NCI-H1694 (cell line): ENCODE results near the gene STOM.
"Not testable (repeated sequence)": the region's sequence is repeated elsewhere in the genome, so short reads cannot be mapped to it uniquely, and the experiment has no call there.

Source experiments
- DNase-seq: peaks from one replicate; lab custom pipeline; 2025; lab: John Stamatoyannopoulos, UW

Gene STOM, protein sequence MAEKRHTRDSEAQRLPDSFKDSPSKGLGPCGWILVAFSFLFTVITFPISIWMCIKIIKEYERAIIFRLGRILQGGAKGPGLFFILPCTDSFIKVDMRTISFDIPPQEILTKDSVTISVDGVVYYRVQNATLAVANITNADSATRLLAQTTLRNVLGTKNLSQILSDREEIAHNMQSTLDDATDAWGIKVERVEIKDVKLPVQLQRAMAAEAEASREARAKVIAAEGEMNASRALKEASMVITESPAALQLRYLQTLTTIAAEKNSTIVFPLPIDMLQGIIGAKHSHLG

DNA sequence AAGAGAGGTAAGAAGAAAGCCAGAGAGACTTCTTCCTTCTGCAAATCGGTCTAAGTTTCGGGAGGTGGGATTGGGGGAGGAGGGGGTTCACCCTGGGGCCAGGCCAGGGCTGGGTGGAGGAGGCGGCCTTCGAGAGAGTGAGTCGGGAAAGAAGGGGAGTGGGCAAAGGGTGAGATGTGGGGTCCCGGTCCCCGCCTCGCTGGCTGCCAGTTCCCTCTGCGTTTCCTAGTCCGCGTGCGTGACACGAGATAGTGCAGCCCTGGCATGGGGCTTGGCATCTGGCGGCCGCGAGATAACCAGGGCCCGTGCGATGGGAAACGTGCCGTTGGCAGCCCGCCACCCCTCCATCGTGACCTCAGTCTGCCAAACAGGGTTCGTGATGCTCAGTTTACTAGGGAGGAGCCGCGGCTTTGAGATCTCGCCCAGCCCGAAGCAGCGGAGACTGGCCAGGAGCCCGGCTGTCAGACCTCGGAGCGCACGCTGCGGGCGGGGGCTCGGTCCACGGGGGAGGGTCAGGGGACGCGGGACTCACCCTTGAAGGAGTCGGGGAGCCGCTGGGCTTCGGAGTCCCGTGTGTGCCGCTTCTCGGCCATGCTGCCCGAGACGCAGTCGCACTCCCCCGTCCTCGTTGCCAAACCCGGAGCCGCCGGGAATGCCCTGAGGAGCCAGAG, at the start of gene STOM:
Gene STOM (minus strand): TSS at position 656 of the 671 bp plus-strand sequence. CDS start 63 bp downstream, at position 593.
- no peak for DNase-seq

GRCh38 chr9:121411993-121412392, 41.9 kb upstream of the STOM start:
- no peak for DNase-seq

DNA sequence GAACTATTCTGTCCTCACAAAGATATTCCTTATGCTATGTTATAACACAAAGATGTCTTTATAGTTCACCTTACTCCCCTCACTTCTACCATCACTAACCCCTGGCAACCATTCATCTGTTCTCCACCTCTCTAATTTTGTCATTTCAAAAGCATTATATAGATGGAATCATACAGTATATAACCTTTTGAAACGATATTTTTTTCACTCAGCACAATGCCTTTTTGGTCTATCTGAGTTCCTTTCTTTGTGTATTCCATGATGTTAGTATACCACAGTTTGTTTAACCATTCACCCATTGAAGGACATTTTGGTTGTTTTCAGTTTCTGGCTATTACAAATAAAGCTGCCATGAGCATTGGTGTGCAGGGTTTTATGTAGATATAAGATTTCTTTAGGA, 35.8 kb upstream of the STOM start:
- DNase-seq: no peak

GRCh38 chr9:121404906-121405305, 34.9 kb upstream of the STOM start:
- no peak for DNase-seq

DNA sequence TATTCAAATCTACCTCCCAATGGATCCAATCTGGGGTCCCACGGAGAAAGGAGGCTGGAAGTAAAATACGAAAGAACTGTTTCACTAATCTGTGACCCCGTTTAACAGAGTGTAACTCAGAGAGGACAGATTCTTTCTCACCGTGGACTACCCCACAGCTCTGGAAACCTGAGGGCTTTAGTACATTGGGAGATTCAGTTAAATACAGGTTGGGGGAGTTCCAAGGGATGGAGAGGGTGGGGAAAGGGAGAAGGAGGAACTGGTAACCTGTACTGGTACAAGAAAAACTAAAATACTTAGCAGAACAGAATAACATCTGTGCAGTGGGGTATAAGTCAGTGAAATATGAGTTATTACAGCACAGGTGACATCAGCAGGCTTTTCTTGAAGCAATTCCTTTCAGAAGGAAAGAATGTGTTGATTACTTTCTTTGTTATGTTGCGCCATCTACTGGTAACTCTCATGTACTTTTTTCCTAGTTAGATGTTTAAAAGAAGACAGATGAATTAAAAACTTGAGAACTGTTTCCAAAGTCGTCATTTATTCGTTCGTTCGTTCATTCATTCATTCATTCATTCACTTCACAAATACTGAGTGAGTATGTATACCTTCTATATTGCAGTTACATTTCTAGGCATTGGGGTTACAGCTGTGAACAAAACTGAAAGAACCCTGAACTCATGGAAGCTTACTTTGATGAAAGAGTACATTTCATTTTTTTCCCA, 30.0 kb upstream of the STOM start:
- peak; percentile 75 for DNase-seq

DNA sequence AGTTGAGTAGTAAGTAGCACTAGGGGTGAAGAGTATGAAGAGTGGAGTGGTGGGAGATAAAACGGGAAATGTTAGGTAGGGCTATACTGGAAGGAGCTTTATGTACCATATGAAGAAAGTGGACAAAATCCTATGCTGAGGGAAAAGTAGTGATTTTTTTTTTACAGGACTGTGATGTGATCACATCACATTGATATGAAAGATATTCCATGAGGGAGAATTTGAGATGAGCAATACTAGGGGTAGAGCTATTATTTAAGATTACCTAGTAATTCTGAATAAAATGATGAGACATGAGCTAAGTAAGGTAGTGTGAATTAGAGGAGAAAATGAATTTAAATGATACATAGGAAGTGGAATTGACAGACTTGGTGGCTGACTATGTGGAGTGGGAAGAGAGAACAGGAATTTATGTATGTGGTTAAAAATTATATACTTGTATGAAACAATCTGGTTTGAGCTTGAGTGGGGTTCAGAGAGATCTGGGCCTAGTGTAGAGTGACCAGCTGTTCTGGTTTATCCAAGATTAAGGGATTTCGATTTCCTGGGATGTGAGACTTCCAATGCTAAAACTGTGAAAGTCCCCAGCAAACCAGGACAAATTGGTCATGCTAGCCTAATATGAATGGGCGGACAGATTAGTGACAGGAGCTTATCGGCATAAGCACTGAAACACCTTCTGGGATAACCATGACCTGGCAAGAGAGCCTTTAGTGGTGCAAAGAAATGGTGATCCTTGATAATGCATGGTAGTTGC, 29.3 kb upstream of the STOM start:
- DNase-seq: no peak

- no peak for DNase-seq
These were observed 28.3 kb upstream of the STOM start for GRCh38 chr9:121398374-121398773.

DNA sequence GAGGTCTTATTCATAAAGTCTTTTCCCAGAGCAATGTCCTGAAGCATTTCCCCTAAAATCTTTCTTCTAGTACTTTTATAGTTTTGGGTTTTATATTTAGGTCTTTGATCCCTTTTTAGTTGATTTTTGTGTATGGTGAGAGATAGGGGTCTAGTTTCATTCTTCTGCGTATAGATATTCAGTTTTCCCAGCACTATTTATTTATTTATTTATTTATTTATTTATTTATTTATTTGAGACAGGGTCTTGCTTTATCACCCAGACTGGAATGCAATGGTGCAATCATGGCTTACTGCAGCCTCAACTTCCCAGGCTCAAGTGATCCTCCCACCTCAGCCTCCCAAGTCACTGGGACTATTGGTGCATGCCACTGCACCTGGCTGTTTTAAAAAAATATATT, 27.2 kb upstream of the STOM start:
- DNase-seq: not testable (repeated sequence)

DNA sequence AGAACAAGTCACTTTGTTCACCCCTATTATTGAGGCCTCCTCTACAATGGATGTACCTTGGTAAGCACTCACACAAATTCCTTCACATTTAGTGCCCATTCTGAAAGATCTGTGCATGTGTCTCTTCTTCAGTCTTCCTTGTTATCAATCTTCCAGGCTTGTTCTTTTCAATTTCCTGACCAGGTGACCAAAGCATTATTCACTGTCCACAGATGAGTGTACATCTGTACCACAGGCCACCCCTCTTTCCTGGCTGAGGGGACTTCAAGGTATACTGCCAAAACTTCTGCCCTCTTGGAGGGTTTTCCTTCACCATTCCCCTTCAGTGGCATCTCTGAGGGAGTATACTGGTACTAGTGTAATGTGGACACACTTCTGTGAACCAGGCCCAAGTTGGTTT, 25.5 kb upstream of the STOM start:
- DNase-seq: no peak

DNA sequence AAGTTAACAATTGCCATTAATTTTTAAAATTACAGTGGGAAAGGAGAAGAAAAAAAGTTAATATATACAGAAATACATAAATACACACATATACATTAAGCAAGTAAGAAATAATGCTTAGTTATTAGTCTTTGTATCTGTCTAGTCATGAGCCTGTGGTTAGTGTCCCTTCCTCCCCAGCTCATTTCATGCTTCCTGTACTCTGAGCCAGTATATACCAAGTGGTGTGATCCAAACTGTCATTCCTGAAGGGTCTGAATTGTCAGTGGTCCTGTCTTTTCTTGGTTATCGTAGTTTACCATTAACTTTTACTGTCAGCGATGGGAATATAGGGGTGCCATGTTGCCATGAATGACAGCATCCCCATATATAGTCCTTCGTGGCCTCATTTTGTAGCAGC, 24.2 kb upstream of the STOM start:
- no peak for DNase-seq

DNA sequence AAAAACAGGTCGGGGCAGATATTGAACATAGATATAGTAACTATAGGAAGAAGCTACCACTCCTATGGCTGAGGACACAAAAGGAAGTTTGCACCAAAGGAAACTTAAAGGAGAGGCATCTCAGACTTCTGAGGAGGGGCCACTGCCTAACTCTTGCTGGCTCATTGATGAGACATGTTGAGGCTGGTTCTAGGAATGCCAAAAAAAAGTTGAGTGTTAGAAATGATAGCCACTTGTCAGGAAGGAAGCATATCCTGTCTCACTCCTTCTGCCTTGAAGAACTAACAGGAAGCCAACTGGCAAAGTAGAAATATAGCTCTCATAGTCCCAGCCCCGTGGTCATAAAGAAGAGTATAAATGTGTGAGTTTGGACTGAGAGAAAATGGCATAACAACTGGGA, 23.3 kb upstream of the STOM start:
- DNase-seq: no peak

- no peak for DNase-seq
These were observed 20.3 kb upstream of the STOM start for GRCh38 chr9:121390372-121390771.

DNA sequence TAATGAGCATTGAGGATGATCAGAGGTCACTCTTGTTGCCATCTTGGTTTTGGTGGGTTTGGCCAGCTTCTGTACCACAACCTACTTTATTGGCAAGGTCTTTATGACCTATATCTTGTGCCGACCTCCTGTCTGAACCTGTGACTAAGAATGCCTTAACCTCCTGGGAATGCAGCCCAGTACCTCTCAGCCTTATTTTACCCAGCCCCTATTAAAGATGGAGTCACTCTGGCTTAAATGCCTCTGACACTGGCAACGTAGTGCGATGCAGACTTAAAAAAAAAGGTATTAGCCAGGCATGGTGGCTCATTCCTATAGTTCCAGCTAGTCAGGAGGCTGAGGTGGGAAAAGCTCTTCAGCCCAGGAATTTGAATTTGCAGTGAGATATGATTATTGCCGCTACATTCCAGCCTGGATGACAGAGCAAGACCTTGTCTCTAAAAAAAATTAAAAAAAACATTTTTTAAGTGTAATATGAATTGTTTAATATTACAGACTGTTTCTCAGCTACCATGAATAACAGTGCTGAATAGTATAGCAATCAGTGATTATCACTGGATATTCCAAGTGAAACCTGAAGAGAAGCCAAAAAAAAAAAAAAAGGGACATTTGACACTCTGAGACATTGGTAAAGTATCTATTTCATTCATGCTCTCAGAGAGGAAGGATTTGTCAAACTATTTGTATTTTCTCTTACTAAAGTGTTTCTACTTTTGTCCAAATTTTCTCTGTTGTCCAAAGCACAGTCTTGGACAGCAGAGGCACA, 18.3 kb upstream of the STOM start:
- DNase-seq: no peak

- no peak for DNase-seq
These were observed 16.6 kb upstream of the STOM start for GRCh38 chr9:121386442-121387175.

DNA sequence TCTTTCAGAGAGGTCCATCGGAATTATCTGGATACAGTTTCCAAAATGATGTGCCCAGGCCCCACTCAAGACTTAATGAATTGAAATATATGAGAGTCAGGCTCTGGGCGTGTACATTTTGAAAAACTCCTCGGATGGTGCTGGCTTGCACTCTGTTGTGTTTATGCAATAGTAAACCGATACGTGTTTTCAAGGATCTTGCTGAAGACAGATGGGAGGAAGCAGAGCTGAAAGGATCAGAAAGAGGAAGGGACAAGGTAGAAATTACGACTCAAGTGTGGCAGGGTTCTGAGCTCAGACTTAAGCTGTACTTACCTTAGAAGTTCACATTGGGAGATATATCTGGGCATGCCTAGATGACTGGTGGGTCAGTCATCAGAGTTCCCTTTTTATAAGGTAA, 13.7 kb upstream of the STOM start:
- no peak for DNase-seq

DNA sequence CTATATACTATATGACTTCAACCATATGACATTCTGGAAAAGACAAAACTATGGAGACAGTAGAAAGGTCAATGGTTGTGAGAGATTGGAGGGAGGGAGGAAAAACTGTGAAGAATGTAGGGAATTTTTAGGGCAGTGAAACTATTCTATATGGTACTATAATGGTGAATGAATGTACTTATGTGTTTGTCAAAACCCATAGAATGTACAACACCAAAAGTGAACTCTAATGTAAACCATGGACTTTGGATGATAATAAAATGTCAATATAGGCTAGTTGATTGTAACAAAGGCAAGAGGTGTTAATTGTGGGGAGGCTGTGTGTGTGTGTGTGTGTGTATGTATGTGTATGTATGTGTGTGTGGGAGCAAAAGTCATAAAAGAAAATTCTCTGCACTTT, 10.8 kb upstream of the STOM start:
- no peak for DNase-seq

- DNase-seq: no peak
These were observed 6.3 kb upstream of the STOM start for GRCh38 chr9:121376214-121376830.

- DNase-seq: no peak
These were observed 3.1 kb upstream of the STOM start for GRCh38 chr9:121373011-121373729.

GRCh38 chr9:121372239-121373010, 2.4 kb upstream of the STOM start:
- DNase-seq: no peak
